ENCODE data around the gene OGFOD3.

OGFOD3 gene

DNA sequence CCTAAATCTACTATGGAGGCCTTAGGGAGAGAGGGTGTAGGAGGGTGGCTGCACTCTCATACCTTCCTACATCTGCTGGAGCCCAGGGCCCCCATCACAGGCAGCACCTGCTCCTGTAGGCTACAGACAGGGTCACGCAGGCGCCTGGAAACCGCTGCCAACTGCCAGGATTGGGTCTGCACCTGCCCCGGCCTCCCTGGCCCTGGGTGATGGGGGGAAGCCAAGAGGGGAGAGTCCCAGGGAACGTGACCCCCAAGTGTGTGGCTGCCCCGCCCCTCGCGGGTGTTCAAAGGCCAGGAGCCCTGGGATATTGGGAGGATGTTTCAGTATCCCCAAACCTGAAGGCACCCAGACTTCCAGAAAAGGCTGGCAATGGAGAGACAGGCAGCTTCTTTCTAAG is 64.9 kb downstream of the OGFOD3 start:
- Histone ChIP-seq H3K27ac (no peak overlapping the region), H3K36me3 (no peaks in the 10 kb centered on the region), H3K9me3 (ENCODE audit: severe bottlenecking) (no peaks in the 10 kb centered on the region), H3K4me3 (ENCODE audit: low read depth, low read length) (no peak overlapping the region), H3K27me3 (ENCODE audit: insufficient read depth, low read depth, severe bottlenecking) (no peaks in the 10 kb centered on the region)
- TF ChIP-seq, protein P1, sequence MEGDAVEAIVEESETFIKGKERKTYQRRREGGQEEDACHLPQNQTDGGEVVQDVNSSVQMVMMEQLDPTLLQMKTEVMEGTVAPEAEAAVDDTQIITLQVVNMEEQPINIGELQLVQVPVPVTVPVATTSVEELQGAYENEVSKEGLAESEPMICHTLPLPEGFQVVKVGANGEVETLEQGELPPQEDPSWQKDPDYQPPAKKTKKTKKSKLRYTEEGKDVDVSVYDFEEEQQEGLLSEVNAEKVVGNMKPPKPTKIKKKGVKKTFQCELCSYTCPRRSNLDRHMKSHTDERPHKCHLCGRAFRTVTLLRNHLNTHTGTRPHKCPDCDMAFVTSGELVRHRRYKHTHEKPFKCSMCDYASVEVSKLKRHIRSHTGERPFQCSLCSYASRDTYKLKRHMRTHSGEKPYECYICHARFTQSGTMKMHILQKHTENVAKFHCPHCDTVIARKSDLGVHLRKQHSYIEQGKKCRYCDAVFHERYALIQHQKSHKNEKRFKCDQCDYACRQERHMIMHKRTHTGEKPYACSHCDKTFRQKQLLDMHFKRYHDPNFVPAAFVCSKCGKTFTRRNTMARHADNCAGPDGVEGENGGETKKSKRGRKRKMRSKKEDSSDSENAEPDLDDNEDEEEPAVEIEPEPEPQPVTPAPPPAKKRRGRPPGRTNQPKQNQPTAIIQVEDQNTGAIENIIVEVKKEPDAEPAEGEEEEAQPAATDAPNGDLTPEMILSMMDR (IDR thresholded peaks at IDR 0.05; ENCODE audit: low read depth, low read length): no peak
- DNase-seq: no peak

DNA sequence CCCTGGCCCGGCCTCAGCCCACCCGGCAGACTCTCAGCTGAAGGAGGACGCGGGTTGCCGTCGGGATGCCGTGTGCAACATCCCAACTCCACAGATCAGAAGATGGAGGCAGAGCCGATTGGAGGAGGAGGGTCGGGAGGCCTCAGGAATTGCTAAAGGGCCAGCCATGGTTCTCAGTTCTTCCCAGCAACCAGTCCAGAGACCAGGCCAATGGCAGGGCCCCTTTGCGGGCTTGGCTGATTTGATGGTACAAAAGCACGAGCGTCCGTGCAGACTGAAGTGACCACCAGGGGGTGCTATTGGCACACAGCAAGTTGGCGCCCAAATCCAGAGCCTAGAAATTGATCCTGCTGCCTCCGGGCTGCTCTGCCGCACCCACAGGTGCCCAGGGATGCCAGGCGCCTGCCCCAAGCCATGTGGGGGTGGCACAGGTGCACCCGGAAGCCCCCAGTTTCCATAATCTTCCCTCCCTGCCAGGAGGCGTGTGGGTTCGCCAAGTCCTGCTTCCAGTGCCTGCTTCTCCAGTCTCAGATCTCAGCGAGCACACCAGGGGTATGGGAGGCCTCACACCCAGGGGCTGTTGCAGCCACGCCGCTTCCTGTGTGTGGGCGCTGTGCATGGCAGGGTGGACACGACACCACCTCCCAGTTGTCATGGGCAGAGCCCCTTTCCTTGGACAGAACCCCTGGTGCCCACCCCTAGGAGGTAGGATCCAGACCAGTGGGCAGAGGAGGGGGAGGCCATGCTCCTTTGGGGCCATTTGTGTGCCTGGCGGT is 66.5 kb downstream of the OGFOD3 start:
- DNase-seq: peak; percentile 96
- no peak overlapping the region for H3K4me3 ChIP-seq (ENCODE audit: low read depth, low read length)
- H3K9me3 ChIP-seq (ENCODE audit: severe bottlenecking): no peaks in the 10 kb centered on the region
- H3K27me3 ChIP-seq (ENCODE audit: insufficient read depth, low read depth, severe bottlenecking): no peaks in the 10 kb centered on the region
- TF ChIP-seq, protein P1 (IDR thresholded peaks at IDR 0.05; ENCODE audit: low read depth, low read length): peak; percentile 99
- H3K27ac ChIP-seq: peak overlapping the region; percentile 17; the same call in 1 of the 2 replicates
- H3K36me3 ChIP-seq: no peaks in the 10 kb centered on the region

DNA sequence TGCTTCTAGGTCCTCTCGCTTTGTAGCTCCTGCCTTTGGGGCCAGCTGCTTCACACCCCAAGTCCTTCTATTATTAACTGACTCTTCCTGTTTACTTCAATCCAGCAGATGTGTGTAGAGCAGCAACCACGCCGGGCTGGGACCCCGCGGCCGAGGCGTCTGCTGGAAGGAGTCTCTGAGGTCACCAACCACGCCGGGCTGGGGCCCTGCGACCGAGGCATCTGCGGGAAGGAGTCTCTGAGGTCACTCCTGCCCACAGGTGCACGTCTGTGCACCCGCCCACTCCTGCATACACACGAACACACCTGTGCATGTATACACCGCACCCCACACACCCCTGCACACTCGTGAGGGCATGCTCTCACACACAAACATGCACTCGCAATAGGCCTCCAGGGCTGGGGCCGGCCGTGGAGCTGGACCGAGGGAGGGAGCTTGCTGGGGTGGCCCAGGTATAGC is 67.1 kb downstream of the OGFOD3 start:
- DNase-seq: no peak
- H3K4me3 ChIP-seq (ENCODE audit: low read depth, low read length): no peak overlapping the region
- no peak overlapping the region for H3K27ac ChIP-seq
- H3K27me3 ChIP-seq (ENCODE audit: insufficient read depth, low read depth, severe bottlenecking): no peaks in the 10 kb centered on the region
- no peaks in the 10 kb centered on the region for H3K36me3 ChIP-seq
- TF ChIP-seq, protein P1 (IDR thresholded peaks at IDR 0.05; ENCODE audit: low read depth, low read length): no peak
- no peaks in the 10 kb centered on the region for H3K9me3 ChIP-seq (ENCODE audit: severe bottlenecking)

DNA sequence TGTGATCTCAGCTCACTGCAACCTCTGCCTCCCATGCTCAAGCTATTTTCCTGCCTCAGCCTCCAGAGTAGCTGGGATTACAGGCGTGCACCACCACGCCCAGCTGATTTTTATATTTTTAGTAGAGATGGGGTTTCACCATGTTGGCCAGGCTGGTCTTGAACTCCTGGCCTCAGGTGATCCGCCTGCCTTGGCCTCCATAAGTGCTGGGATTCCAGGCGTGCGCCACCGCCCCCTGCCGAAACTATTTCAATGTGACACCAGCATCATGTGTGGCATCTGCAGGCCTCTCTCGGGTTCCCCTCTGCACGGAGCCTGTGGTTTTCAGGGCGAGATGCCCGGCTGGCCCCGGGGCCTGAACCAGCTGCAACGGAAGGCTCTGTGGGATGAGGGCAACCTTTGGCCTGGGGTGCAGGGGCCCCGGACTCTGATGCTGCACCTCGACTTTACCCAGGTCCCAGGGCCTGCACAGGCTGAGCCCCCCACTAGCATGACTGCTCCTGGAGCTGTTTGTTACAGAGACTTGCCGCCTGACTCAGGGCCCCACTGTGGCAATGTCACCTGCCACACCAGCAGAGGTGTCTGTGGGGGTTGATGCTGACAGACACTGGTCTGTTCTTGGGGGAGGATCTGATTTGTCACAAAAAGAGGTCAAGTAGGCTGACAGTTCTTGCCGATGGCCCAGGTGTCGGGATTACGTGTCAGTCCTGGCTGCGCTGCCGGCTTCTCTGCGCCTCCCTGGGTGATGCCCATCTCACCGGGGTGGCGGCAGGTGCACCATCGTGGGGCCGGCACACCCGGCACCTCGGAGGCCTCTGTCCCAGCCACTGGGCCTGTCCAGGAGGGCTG is 68.0 kb downstream of the OGFOD3 start:
- TF ChIP-seq, protein P1 (IDR thresholded peaks at IDR 0.05; ENCODE audit: low read depth, low read length): no peak
- DNase-seq: no peak
- Histone ChIP-seq H3K4me3 (ENCODE audit: low read depth, low read length) (no peak overlapping the region), H3K9me3 (ENCODE audit: severe bottlenecking) (no peaks in the 10 kb centered on the region), H3K27ac (no peak overlapping the region), H3K36me3 (no peaks in the 10 kb centered on the region), H3K27me3 (ENCODE audit: insufficient read depth, low read depth, severe bottlenecking) (no peaks in the 10 kb centered on the region)

DNA sequence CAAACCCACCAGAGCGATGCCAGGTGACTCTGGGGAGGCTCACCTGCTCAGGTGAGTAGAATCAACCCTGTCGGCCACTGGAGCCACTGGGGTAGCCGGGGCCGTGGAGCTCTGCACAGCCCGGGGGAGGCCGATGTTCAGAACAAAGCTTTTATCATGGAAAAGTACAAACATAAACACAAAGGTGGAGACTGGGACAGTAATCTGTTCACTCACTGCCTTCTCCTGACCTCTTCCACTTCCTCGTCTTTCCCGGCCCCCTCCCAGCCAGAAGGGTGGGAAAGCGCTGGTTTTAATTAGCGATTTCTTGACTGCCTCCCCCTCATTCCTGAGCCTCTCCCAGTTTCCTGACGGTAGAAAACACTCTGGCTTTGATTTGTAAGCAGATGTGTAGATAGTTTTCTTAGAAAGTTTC is 69.1 kb downstream of the OGFOD3 start:
- H3K9me3 ChIP-seq (ENCODE audit: severe bottlenecking): no peaks in the 10 kb centered on the region
- TF ChIP-seq, protein P1 (IDR thresholded peaks at IDR 0.05; ENCODE audit: low read depth, low read length): no peak
- no peaks in the 10 kb centered on the region for H3K27me3 ChIP-seq (ENCODE audit: insufficient read depth, low read depth, severe bottlenecking)
- H3K36me3 ChIP-seq: no peaks in the 10 kb centered on the region
- no peak overlapping the region for H3K27ac ChIP-seq
- no peak for DNase-seq
- no peak overlapping the region for H3K4me3 ChIP-seq (ENCODE audit: low read depth, low read length)

Data from WERI-Rb-1 (cell line).